SW480 (cell line): ENCODE measurements around the gene KIF3B.
A peak's percentile ranks its signal among the peaks of the same experiment; 100 is the strongest.
"Not testable (repeated sequence)": the region's sequence is repeated elsewhere in the genome, so short reads cannot be mapped to it uniquely, and the experiment has no call there.

Source experiments
- DNase-seq: peaks from one replicate; pipeline ENCODE4 v3.0.0-alpha.2; 2016; ENCODE audit warnings: low spot score

Gene KIF3B

DNA sequence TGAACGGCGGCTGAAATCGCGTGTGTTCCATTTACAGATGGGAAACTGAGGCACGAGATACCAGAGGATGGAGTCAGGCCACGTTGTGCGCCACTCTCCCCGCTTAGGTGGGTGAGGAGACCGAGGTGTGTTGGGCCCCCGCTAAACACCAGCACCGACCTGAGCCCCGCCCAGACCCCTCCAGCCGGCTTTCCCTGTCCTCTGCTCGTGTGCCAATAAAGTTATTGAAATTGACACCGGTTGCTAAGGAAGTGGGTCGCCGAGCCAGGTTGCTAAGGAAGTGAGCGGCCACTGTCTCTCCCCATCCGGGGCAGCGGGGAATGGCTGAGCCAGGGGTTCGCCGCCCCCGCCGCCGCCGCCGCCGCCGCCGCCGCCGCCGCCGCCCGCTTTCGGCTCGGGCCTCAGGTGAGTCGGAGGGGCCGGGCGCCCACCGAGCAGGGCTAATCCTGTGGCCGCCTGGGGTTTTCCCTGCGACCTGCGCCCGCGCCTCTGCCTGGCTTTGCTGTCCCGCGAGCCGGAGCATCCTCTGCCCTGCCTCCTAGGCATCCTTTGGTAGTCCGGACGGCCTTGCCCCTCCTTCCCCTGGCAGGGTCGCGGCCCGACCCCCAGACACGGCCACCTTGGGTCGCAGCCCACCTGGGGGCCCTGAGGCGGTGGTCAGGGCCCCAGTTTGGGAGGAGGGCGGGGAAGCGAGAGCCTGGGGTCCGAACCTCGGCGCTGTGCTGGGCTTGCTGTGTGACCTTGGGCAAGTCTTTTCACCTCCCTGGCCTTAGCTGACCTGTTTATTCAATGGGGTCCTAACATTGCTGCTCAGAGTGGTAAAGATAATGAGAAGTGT, at the start of gene KIF3B:
TSS of gene KIF3B (plus strand) at position 291 of the 838 bp plus-strand sequence. CDS start 32,127 bp downstream, outside the sequence.
- DNase-seq, result peak; percentile 96

DNA sequence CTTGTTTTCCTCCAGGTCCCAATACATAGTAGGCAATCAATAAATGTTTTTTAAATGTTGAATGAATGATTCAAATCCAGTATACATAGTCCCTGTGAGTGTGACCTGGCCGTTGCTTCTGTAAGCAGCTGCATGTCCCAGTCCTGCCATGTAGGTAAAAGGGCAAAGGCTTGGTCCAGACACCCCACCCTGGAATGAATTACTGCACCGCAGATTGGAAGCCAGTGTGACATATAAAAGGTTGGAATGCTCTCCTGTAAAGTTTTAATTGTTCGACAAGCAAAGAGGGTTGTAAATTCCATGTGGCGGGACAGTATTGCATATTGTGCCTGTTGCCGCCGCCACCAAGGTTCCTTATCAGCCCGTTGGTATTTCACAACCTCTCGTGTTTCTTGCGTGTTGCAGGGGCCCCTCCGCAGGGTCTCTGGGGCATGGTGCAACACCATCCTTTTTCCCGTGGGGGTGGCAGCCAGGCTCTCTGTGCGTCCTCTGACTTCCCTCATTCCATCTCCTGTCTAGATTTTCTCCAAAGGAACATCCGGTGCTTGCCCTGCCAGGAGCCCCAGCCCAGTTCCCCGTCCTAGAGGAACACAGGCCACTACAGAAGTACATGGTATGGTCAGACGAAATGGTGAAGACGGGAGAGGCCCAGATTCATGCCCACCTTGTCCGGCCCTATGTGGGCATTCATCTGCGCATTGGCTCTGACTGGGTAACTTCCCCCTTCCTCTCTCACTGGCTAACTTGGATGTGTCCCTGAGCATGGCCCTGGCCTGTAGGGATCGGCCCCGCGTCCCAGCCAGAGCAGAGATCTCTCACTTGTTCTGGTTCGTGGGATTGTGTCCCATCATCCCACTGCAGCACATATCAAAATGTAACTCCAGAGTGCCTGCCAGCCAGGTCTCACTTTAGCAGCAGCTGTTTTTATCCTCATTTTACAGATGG, 49.4 kb upstream of the KIF3B start:
- peak; percentile 98 for DNase-seq

DNA sequence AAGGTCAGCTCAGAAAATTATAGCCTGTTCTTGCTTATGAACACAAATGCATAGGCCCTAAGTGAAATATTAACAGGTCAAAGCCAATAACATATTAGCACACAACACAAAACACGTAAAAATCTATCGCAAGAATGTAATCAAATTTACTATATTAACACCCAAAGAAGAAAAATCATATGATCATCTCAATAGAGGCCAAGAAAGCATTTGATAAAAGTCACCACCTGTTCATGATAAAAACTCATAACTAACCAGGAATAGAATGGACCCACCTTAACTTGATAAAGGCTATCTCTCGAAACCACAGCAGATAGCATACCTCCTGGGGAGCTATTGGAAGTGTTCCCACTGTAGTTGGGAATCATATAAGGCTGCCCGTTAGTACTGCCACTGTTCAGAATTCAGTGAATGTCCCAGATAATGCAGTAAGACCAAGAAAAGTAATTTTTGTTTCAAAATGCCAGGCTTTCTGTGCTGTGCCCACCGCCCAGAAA, 48.2 kb upstream of the KIF3B start:
- no peak for DNase-seq

DNA sequence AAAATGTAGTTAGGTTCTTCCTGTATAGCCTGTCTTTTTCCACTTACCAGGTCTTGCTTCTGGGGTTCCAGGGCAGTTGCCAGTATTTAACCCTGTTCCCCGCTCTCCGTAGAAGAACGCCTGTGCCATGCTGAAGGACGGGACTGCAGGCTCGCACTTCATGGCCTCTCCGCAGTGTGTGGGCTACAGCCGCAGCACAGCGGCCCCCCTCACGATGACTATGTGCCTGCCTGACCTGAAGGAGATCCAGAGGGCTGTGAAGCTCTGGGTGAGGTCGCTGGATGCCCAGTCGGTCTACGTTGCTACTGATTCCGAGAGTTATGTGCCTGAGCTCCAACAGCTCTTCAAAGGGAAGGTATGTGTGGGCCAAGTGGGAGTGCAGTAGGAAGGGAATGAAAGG, 46.7 kb upstream of the KIF3B start:
- DNase-seq, result no peak

DNA sequence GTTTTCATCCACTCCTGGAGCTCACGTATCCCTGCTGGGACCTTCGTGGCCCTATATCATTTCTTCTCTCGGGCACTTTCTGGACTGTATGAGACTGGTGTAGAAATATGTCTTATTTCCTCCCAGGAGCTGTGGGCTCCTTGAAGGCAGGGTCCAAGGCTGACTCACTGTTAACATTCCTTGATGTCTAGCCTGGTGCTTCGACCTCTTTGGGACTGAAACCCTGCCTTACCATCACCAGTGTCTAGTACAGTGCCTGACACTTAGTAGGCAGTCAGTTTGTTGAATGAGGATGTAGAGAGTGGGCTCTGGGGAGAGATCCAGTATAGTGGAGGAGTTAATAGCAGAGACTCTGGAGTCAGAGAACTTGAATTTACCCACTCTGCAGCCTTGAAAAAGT, 46.2 kb upstream of the KIF3B start:
- no peak for DNase-seq

DNA sequence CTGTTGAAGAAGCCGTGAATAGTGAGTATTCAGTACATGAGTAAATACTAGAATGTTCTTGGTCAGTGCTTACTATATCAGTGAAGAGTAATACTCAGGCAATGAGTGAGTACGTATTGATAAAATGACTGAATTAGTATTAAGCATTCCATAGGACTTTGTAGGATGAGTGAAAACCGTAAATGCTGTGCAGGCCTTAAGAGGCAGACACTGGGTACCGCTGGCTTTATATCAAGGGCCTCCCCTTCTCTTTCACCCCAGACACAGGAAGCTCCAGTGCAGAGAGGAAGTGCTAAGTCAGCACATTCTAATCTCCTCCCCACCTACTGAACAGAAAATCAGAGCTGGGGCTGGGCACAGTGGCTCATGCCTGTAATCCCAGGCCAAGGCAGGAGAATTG, 45.6 kb upstream of the KIF3B start:
- no peak for DNase-seq

DNA sequence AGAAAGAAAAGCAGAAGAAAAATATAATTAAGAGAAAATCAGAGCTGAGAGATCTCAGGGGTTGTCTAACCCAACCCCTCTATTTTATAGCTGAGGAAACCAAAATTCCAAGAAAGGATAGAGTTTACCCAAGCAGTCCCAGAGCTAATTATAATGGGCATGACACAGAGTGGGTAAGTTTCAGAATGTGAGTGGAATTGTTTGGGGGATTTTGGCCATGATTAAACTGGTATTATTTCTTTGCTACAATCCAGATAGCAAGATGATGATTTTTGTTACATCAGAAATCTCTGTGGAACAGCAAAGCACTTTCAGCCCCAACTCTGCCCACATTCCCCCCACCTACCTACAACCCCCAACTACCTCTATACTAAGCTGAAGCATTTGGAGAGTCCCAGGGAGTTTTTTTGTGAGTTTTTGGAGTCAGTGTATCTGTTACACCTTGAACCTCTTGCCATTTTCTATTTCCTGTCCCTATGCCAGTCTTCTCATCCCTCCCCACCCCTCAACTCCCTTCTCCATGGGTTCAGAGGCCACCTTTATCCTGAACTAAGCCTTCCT, 45.0 kb upstream of the KIF3B start:
- DNase-seq, result no peak

DNA sequence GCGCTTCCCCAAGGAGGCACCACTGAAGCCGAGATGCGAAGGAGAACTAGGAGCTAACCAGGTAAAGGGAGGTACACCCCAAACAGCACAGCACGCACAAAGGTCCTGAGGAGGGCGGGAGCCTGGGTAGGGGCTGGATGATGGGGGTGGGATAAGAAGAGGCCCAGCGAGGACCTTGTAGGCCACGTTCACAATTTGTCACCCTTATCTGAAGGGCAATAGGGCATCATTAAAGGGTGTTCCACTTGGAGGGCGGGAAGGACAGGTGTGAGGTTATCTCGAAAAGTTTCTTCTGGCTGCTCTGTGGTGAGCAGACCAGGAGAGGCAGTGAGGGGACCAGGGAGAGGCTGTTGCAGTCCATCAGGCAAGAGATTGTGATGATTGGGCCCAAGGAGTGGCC, 44.2 kb upstream of the KIF3B start:
- no peak for DNase-seq

DNA sequence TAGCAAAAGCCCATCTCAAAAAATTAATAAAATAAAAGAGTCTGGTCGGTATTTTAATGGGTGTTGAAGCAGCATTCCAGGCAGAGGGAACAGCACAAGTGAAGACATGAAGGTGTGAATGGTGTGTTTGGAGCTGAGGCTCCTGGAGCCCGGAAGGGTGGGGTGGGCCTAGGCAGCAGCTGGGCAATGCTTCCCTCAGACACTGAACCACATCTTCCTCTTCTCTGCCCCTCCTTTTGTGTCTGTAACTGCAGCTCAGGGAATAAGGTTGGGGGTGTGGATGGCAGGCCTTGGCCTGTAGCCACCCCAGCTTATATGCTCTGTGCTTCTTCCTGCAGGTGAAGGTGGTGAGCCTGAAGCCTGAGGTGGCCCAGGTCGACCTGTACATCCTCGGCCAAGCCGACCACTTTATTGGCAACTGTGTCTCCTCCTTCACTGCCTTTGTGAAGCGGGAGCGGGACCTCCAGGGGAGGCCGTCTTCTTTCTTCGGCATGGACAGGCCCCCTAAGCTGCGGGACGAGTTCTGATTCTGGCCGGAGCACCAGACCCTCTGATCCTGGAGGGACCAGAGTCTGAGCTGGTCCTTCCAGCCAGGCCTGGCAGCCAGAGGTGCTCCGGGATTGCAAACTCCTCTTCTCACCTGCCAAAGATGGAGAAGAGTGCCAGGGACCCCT, 43.2 kb upstream of the KIF3B start:
- DNase-seq, result no peak

DNA sequence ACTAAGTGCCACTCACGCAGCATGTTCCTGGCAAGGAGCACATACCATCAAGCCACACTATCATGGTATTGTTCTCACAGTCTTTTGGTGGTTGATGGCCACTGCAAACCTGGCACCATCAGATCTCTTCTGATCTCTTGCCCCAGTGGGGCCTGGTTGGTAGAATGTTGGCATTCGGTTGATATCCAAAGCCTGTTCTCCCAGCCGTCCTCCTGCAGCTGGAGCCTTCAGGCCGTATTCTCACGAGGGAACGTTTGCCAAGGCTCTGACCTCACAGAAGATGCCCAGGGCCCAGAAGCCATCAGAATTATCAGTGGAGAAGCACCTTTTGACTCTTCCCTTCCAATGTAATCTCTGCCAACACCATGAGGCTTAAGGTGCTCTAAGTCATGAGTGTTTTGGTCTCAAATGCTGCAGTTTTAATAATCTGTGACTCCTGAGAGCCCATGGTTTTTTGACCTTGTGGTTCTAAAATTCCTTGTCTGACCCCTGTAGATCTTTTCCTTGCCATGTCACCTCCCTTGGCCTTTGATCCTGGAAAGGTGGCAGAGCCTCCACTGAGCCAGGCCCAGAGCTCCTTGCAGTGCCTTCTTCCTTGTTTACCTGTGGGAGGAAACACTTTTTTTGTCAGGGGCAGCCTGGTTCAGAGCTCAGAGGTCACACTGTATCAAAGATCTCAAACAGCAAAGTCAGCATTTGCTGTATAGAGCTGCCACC, 42.0 kb upstream of the KIF3B start:
- no peak for DNase-seq

DNA sequence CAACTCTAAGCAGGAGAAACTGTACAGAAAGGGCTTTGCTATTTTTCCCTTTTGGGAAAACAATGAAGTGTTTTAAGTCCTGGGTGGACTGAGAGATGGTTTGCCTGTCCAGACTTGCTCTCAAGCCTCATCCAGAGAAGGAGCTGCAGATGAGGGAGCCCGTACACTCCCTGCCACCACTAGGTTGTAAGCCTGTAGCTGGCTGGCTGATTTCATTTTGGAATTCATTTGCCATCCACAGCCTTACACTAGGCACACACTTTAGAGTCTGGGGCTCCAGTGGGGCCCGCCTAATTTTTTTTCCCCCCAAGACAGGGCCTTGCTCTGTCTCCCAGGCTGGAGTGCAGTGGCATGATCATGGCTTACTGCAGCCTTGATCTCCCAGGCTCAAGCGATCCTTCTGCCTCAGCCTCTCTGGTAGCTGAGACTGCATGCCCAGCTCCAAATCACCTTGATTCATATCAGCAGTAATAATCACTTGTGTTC, 41.4 kb upstream of the KIF3B start:
- no peak for DNase-seq

DNA sequence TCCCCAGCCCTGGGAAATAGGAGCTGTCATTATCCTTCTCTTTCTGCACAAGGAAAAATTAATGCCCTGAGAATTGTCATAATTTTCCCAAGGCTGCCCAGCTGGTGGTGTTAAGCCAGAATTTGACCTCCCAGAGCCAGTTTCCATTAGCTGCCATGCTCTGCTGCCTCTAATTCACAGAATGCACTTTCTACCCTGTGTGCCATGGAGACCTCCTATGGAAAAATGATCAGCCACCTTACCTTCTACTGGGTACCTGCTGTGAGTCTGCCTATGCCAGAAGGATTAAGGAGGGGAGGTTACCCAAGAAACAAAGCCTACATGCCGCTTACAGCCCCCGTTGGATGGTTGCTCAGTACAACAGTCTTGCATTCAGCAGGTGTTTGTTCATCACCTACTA, 40.6 kb upstream of the KIF3B start:
- DNase-seq, result no peak

DNA sequence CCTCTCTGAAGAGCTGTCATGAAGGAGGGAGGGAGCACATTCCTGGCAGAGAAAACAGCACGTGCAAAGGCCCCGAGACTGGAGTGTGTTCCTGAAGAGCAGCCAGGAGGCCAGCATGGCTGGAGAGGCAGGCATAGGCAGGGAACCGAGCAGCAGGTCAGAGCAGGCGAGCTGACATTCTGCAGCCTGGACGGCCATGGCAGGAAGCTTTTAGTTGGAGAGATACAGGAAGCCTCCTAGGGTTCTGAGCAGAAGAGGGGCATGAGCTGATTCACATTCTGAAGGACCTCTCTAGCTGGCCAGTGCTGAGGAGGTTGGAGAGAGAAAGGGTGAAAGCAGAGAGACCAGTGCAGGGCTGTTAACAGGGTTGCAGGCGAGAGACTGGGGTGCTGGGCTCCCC, 40.0 kb upstream of the KIF3B start:
- DNase-seq, result no peak

DNA sequence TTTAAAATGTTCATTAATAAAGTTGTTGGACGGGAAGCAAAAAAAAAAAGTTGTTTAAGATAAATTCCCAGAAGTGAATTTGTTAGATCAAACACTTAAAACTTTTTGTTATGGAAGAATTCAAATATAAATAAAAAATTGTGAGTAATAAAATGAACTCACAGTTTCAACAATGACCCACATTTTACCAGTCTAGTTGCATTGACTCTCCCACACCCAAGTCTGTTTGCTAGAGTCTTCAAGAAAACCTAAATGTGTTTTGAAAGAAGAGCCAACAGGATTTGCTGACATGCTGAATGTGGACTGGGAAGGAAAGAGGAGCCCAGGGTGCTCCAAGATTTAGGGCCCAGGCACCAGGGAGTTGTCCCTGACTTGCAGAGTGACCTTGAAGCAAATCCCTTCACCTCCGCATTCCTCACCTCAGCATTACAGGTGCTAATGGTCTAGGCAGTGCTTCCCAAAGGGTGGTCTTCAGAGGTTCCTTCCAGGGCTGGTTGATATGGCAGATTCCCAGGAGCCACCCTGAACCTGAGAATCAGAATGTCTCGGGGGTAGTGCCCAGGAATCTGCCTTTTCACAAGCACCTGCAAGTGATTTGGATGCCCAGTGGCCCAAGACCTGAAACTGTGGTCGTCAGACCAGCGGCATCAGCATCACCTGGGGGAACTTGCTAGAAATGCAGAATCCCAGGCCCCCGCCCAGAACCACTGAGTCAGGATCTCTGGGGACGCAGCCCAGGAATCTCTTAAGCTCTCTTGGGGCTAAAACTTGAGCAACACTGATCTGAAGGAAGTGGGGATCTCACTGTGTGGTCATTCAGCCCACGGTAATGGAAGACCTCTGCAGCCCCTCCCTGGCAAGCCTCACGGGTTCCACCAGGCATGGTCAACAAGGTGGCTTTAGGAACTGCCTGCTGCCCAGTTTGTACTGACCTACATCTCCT, 38.7 kb upstream of the KIF3B start:
- no peak for DNase-seq

DNA sequence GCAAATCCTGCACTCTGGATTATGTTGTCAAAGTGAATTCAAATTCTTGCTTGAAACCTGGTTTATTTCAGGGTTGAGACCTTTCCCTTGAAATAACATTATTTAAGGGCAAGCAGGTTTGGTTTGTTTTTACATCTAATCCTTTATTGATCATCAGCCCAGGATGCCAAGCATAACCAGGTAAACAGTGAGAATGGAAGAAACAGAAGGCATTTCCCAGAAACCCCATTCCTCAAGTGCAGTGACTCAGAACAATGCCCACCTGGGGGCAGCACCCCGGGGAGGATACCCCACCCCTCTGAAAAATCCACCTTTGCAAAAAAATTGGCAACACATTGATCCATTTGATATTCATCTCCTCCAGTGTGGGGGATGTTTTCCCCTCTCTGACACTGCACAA, 37.2 kb upstream of the KIF3B start:
- no peak for DNase-seq

DNA sequence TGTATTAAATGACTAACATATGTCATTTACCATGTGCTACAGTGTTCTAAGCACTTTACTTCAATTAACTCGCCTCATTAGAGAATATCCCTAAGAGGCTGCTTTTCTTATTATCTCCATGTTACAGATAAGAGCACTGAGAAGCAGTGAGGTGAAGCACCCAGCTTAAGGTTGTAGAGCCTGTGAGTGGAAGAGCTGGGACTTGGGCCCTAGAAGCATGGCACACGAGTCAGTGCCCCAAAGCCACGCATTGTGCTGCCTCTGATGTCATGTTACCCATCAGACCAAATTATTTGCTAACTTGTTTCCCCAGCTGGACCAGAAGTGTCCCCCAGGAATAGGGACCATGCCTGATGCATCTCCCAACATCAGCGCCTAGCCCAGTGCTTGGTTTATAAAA, 35.6 kb upstream of the KIF3B start:
- DNase-seq, result no peak

DNA sequence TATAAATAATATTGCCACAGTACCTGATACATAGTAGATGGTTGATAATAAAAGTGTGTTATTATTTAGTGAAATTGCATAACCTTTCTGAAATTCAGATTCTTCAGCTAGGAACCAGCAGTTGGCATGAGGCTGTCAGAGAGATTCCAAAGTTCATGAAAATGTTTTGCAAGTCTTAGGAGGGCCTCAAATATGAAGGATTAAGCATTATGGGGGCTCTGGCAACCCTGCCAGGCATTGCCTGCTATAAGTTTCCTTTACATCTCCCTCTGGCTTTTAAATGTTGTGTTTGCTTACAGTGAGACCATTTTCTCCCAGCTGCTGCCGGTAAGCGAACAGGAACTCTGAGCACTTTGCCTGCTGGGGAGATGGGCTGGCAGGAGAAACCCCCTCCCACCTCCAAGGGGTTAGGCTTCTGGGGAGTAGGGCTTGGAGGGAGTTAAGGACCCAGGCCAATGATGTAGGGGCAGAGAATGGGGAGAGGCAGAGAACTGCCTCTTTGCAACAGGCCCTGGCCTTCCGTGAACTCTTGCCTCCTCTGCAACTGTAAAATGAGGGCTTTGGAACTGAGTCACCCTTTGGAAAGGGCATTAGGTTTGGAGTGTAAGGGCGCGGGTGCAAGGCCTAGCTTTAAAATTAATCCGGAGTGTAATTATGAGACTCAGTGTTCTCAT, 33.2 kb upstream of the KIF3B start:
- DNase-seq, result no peak

DNA sequence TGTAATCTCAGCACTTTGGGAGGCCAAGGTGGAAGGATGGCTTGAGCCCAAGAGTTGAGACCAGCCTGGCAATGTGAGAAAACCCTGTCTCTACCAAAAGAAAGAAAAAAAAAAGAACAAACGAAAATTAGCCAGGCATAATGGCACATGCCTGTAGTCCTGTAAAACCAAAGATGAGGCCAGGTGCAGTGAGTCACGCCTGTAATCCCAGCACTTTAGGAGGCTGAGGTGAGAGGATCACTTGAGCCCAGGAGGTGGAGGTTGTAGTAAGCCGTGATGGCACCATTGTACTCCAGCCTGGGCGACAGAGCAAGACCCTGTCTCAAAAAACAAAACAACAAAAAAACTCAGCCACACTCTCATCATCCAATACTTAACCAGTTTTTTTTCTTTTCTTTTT, 32.5 kb upstream of the KIF3B start:
- DNase-seq, result no peak

DNA sequence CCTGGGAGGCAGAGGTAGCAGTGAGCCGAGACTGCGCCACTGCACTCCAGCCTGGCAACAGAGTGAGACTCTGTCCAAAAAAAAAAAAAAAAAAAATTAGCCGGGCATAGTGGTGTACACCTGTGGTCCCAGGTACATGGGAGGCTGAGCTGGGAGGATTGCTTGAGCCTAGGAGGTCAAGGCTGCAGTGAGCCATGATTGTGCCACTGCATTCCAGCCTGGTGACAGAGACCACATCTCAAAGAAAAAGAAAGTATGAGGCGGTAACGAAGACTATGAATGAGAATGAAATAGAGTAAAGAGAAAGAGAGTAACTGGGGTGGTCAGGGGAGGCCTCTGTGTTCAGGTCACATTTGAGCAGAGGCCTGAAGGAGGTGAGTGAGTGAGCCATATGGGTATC, 31.2 kb upstream of the KIF3B start:
- DNase-seq, result not testable (repeated sequence)
